ENCODE results near the gene EML4. TPM values are rescaled to one million over a fixed set of nuclear protein-coding genes. Genes with fewer than 3 reads are reported as not detected.

The EML4 gene
- polyA plus RNA-seq, 1 donor = 142 TPM

GRCh38 chr2:42223067-42223854 is 54.1 kb downstream of the EML4 start:
- no peak for DNase-seq

GRCh38 chr2:42223855-42224268 is 54.7 kb downstream of the EML4 start:
- no peak for DNase-seq

GRCh38 chr2:42224422-42225067 is 55.4 kb downstream of the EML4 start:
- DNase-seq = no peak

- no peak for DNase-seq
Measured at GRCh38 chr2:42225573-42225972, 56.4 kb downstream of the EML4 start.

GRCh38 chr2:42227491-42227890 is 58.3 kb downstream of the EML4 start:
- DNase-seq = no peak

- DNase-seq = no peak
Measured at GRCh38 chr2:42228101-42228500, 58.9 kb downstream of the EML4 start.

GRCh38 chr2:42229949-42230348 is 60.8 kb downstream of the EML4 start:
- DNase-seq = no peak

GRCh38 chr2:42230891-42231290 is 61.7 kb downstream of the EML4 start:
- DNase-seq = peak; percentile 50

- DNase-seq = no peak
Measured at GRCh38 chr2:42232024-42232423, 62.9 kb downstream of the EML4 start.

- no peak for DNase-seq
Measured at GRCh38 chr2:42233976-42234441, 64.9 kb downstream of the EML4 start.

GRCh38 chr2:42236911-42237310 is 67.8 kb downstream of the EML4 start:
- no peak for DNase-seq

GRCh38 chr2:42238644-42239288 is 69.6 kb downstream of the EML4 start:
- no peak for DNase-seq

- DNase-seq = no peak
Measured at GRCh38 chr2:42239289-42239661, 70.1 kb downstream of the EML4 start.

- no peak for DNase-seq
Measured at GRCh38 chr2:42239811-42240210, 70.7 kb downstream of the EML4 start.

- DNase-seq = no peak
Measured at GRCh38 chr2:42241517-42241916, 72.4 kb downstream of the EML4 start.

- DNase-seq = no peak
Measured at GRCh38 chr2:42243297-42243696, 74.1 kb downstream of the EML4 start.

- no peak for DNase-seq
Measured at GRCh38 chr2:42244520-42244919, 75.4 kb downstream of the EML4 start.

GRCh38 chr2:42245396-42245795 is 76.2 kb downstream of the EML4 start:
- DNase-seq = no peak

GRCh38 chr2:42246562-42246961 is 77.4 kb downstream of the EML4 start:
- no peak for DNase-seq

GRCh38 chr2:42248846-42249245 is 79.7 kb downstream of the EML4 start:
- DNase-seq = no peak

GRCh38 chr2:42249284-42249683 is 80.1 kb downstream of the EML4 start:
- DNase-seq = no peak

- peak; percentile 77 for DNase-seq
Measured at GRCh38 chr2:42249887-42250286, 80.7 kb downstream of the EML4 start.

GRCh38 chr2:42250925-42251324 is 81.8 kb downstream of the EML4 start:
- no peak for DNase-seq

Measured in left kidney (tissue), 2 donors.